Endothelial cell (in vitro differentiated cells): ENCODE measurements around the gene ZEB2. TPM values are rescaled to one million over a fixed set of nuclear protein-coding genes. Genes with fewer than 3 reads are reported as not detected.

Source experiments
- DNase-seq: peaks from one replicate; pipeline ENCODE4 v3.0.0; 2021; ENCODE audit warnings: low spot score
- H3K27ac Mint-ChIP-seq: one replicate; pipeline ENCODE4 v1.8.0; 2021; ENCODE audit warnings: mixed read lengths, inconsistent platforms; ENCODE audit not compliant: unreplicated experiment
- H3K27me3 Mint-ChIP-seq: one replicate; pipeline ENCODE4 v1.8.0; 2021; ENCODE audit warnings: mild to moderate bottlenecking, moderate library complexity, mixed read lengths, inconsistent platforms; ENCODE audit not compliant: unreplicated experiment
- H3K36me3 Mint-ChIP-seq: one replicate; pipeline ENCODE4 v1.8.0; 2021; ENCODE audit warnings: mild to moderate bottlenecking, low read depth, mixed read lengths, inconsistent platforms; ENCODE audit not compliant: unreplicated experiment
- H3K4me1 Mint-ChIP-seq: one replicate; pipeline ENCODE4 v1.8.0; 2021; ENCODE audit warnings: mild to moderate bottlenecking, mixed read lengths, inconsistent platforms; ENCODE audit not compliant: unreplicated experiment
- H3K4me3 Mint-ChIP-seq: one replicate; pipeline ENCODE4 v1.8.0; 2021; ENCODE audit warnings: mild to moderate bottlenecking, mixed read lengths, inconsistent platforms; ENCODE audit not compliant: unreplicated experiment
- H3K9me3 Mint-ChIP-seq: one replicate; pipeline ENCODE4 v1.8.0; 2021; ENCODE audit warnings: mixed read lengths, inconsistent platforms; ENCODE audit not compliant: unreplicated experiment
- long read RNA-seq: library from polyadenylated mRNA; unstranded; transcript quantifications from one replicate; pipeline ENCODE4 v2.0.0, GENCODE V29; 2020; ENCODE audit not compliant: unreplicated experiment
- total RNA-seq: library from RNA; stranded (reverse); fragmentation: NEBNext Ultra II Directional; extraction: Animal tissue kit (Norgen Biotek cat#: 25700); gene quantifications from one replicate; pipeline ENCODE4 v1.2.1, GENCODE V29; 2021; ENCODE audit not compliant: unreplicated experiment
- TF ChIP-seq, protein P1 (sequence below): fragments of 200-600 bp; sonication (generic); IDR thresholded peaks from one replicate; pipeline ENCODE4 v1.5.0; 2021; ENCODE audit warnings: antibody characterized with exemption; ENCODE audit not compliant: unreplicated experiment

The ZEB2 gene
- 109 TPM for total RNA-seq
- long read RNA-seq, full-length matches to known transcripts = 2 of 5 reads
- long read RNA-seq, partial matches to known transcripts = 1 of 5 reads
- long read RNA-seq, other reads (novel, unspliced or antisense) = 2 of 5 reads

GRCh38 chr2:144519934-144520731 lies at the start of gene ZEB2:
ZEB2 (minus strand) TSS chr2:144520119; CDS start chr2:144517350, 2,769 bp downstream.
- Mint-ChIP-seq H3K36me3 (peaks cover 14% of the 10 kb centered on the region), H3K9me3 (no peaks in the 10 kb centered on the region), H3K4me1 (peaks cover 32% of the 10 kb centered on the region), H3K27ac (no peak within 1 kb of the TSS), H3K4me3 (peak within 1 kb of the TSS; percentile 81), H3K27me3 (peaks cover 17% of the 10 kb centered on the region)
- TF ChIP-seq, protein P1, sequence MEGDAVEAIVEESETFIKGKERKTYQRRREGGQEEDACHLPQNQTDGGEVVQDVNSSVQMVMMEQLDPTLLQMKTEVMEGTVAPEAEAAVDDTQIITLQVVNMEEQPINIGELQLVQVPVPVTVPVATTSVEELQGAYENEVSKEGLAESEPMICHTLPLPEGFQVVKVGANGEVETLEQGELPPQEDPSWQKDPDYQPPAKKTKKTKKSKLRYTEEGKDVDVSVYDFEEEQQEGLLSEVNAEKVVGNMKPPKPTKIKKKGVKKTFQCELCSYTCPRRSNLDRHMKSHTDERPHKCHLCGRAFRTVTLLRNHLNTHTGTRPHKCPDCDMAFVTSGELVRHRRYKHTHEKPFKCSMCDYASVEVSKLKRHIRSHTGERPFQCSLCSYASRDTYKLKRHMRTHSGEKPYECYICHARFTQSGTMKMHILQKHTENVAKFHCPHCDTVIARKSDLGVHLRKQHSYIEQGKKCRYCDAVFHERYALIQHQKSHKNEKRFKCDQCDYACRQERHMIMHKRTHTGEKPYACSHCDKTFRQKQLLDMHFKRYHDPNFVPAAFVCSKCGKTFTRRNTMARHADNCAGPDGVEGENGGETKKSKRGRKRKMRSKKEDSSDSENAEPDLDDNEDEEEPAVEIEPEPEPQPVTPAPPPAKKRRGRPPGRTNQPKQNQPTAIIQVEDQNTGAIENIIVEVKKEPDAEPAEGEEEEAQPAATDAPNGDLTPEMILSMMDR = peak; percentile 52
- DNase-seq = peak; percentile 50

DNA sequence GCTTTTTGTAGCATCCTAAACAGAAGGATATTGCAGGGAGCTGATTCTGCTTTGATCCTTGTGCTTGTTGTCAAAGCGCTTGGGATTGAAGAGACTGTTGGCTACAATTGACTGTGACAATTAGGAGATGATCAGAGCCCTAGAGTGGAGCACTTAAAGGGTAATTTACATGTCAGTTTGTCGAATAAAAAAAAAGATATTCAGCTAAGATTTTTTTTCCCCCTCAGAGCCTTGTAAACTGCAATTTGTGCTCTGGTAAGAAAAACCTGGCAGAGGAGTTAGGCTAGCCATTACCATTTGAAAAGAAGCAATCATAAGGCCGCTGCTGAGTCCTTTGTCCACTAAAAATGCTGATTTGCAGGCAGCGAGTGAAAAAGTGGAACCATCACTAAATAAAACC lies 47.8 kb upstream of the ZEB2 start:
- Mint-ChIP-seq H3K4me1 (no peaks in the 10 kb centered on the region), H3K9me3 (no peaks in the 10 kb centered on the region), H3K27me3 (no peaks in the 10 kb centered on the region), H3K4me3 (no peak overlapping the region), H3K36me3 (no peaks in the 10 kb centered on the region), H3K27ac (no peak overlapping the region)
- no peak for DNase-seq
- TF ChIP-seq, protein P1 = no peak

DNA sequence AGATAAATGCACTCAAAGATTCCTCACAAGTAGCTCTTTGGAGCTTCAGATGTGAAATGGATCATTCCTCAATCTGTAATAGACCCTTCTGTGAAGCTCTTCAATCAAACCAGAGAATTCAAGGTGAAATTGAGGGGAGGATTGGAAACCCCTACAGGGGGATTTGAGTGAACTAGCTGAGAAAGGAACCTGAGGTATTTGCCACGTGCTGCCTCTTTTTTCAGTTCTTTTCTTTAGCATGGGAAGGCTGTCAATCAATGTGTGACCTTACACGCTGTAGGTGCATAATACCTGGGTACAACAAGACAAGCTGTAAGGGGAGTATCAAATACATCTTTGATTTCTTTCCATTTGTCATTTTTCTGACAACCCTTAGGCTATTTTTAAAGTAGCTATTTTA lies 46.5 kb upstream of the ZEB2 start:
- TF ChIP-seq, protein P1 = no peak
- Mint-ChIP-seq H3K4me1 (no peaks in the 10 kb centered on the region), H3K27me3 (no peaks in the 10 kb centered on the region), H3K36me3 (no peaks in the 10 kb centered on the region), H3K4me3 (no peak overlapping the region), H3K9me3 (no peaks in the 10 kb centered on the region), H3K27ac (no peak overlapping the region)
- DNase-seq = no peak

- peaks cover 7% of the 10 kb centered on the region for H3K4me1 Mint-ChIP-seq
- TF ChIP-seq, protein P1 = no peak
- H3K27me3 Mint-ChIP-seq = no peaks in the 10 kb centered on the region
- DNase-seq = no peak
- H3K4me3 Mint-ChIP-seq = no peak overlapping the region
- H3K36me3 Mint-ChIP-seq = no peaks in the 10 kb centered on the region
- H3K27ac Mint-ChIP-seq = no peak overlapping the region
- H3K9me3 Mint-ChIP-seq = no peaks in the 10 kb centered on the region
Measured at GRCh38 chr2:144560251-144560650, 40.3 kb upstream of the ZEB2 start.

DNA sequence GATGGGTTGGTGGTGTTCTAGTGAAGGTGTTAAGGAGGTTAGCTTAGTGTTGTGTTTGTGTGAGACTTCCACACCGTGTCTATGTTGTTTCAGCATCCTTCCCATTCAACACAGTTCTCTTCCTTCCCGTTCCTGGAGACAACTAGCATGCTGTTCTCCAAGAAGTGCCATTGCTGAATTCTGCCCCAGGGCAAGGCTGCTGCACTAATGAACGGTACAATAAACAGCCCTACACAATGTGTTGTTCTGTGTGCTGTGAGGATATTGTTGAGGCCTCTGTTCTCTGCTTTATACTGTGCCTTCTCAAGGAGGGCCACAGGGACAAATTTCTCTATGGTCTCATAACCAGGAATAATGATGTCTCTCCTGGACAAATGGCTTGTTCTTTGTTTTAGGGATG lies 39.8 kb upstream of the ZEB2 start:
- no peaks in the 10 kb centered on the region for H3K36me3 Mint-ChIP-seq
- no peaks in the 10 kb centered on the region for H3K27me3 Mint-ChIP-seq
- no peak overlapping the region for H3K27ac Mint-ChIP-seq
- H3K4me3 Mint-ChIP-seq = no peak overlapping the region
- no peak for DNase-seq
- H3K9me3 Mint-ChIP-seq = no peaks in the 10 kb centered on the region
- peaks cover 7% of the 10 kb centered on the region for H3K4me1 Mint-ChIP-seq
- TF ChIP-seq, protein P1 = no peak
